ENCODE measurements around the gene RGS5.

RGS5 gene

GRCh38 chr1:163106364-163106987 lies 96.2 kb downstream of the RGS5 start (continued):
- TF ChIP-seq TSHZ2 (CRISPR knock-in tag; IDR thresholded peaks at IDR 0.05) (no peak), BACH2 (CRISPR knock-in tag; IDR thresholded peaks at IDR 0.05; ENCODE audit: borderline replicate concordance) (no peak), POU6F1 (CRISPR knock-in tag; IDR thresholded peaks at IDR 0.05; ENCODE audit: borderline replicate concordance, low read depth) (no peak), TOX (CRISPR knock-in tag; IDR thresholded peaks at IDR 0.05; ENCODE audit: borderline replicate concordance) (no peak), CSDC2 (CRISPR knock-in tag; IDR thresholded peaks at IDR 0.05) (no peak)

- ATAC-seq, result peak; percentile 57; the same call in 2 of the 3 replicates
Observed at GRCh38 chr1:163104385-163105099, 98.2 kb downstream of the RGS5 start.

More at GRCh38 chr1:163104385-163105099, 98.2 kb downstream of the RGS5 start:
- TF ChIP-seq CSDC2 (CRISPR knock-in tag; IDR thresholded peaks at IDR 0.05) (no peak), PPARA (CRISPR knock-in tag; IDR thresholded peaks at IDR 0.05; ENCODE audit: borderline replicate concordance) (no peak), ZNF565 (CRISPR knock-in tag; conservative IDR thresholded peaks at IDR 0.05; ENCODE audit: low read depth) (no peak), ARNTL (CRISPR knock-in tag; IDR thresholded peaks at IDR 0.05; ENCODE audit: borderline replicate concordance, low read depth) (no peak), ZFP3 (CRISPR knock-in tag; IDR thresholded peaks at IDR 0.05) (no peak), ZNF8 (CRISPR knock-in tag; IDR thresholded peaks at IDR 0.05) (no peak), ZC3H10 (CRISPR knock-in tag; IDR thresholded peaks at IDR 0.05) (no peak), PATZ1 (CRISPR knock-in tag; IDR thresholded peaks at IDR 0.05; ENCODE audit: borderline replicate concordance) (no peak), GLIS3 (CRISPR knock-in tag; IDR thresholded peaks at IDR 0.05) (no peak), RARB (CRISPR knock-in tag; IDR thresholded peaks at IDR 0.05) (no peak), TOX (CRISPR knock-in tag; IDR thresholded peaks at IDR 0.05; ENCODE audit: borderline replicate concordance) (no peak), ZFP30 (CRISPR knock-in tag; IDR thresholded peaks at IDR 0.05) (no peak), TSHZ2 (CRISPR knock-in tag; IDR thresholded peaks at IDR 0.05) (no peak), ZNF70 (CRISPR knock-in tag; IDR thresholded peaks at IDR 0.05) (no peak), CREB5 (CRISPR knock-in tag; IDR thresholded peaks at IDR 0.05; ENCODE audit: low read depth) (no peak)

All from SK-N-SH treated with all-trans-retinoic acid at 6 μM for 48 hours (cell line).